Gastrocnemius medialis (tissue), 4 donors: Measurements from ENCODE around the gene ZDHHC14.

Experiments
- CTCF ChIP-seq, 5 experiments: fragments of 450-650 bp in 3 of 5; fragments of 200-600 bp in 2 of 5; sonication (generic) in 2 of 5; IDR thresholded peaks in 4 of 5; conservative IDR thresholded peaks in 1 of 5; 1 replicate in 4 of 5; 2 replicates in 1 of 5; pipeline ENCODE4 v1.5.1; 2016 to 2019; ENCODE audit warnings: antibody characterized with exemption in 5 of 5, mild to moderate bottlenecking in 3 of 5, moderate library complexity in 3 of 5
- POLR2A ChIP-seq, 2 donors: fragments of 450-650 bp; IDR thresholded peaks; one replicate each; pipeline ENCODE4 v1.6.1; 2017; ENCODE audit warnings: antibody characterized with exemption in 2 of 2, mild to moderate bottlenecking in 2 of 2, moderate library complexity in 2 of 2

DNA sequence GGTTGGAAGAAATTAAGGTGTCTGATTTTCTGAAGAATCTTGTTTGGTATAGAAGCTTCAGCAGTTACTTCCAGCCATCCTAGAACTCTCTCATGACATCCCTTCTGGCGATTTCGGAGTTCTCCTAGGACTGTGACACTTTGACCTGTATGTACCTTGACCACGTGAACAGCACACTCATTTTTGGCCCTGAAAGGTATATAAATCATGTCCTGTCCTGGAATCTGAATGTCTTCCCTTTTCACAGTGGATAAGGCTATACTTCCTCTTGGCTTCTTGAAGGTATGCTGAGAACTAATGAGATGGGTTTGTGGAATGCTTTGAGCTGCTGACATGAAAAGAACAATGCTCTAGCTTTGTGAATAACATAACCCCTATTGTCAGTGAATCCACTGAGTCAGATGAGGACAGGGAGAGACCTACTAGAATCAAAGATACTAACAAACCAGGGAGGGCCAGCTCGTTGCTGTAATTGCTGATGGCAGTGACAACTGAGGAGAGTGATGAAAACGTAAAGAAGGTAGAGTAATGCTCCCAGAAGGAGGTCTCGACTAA is 6.0 kb upstream of the ZDHHC14 start:
- no peak for TF ChIP-seq CTCF (IDR thresholded peaks at IDR 0.05 in 4 of 5, conservative IDR thresholded peaks at IDR 0.05 in 1 of 5)
- no peak for TF ChIP-seq POLR2A (IDR thresholded peaks at IDR 0.05)
